PC-9 (cell line): ENCODE measurements around the gene LRRC8C.

ENCODE experiments used
- CTCF ChIP-seq: fragments of 200-600 bp; sonication (generic); conservative IDR thresholded peaks from 2 replicates; pipeline ENCODE4 v1.6.1; 2017; ENCODE audit warnings: mixed run types, antibody characterized with exemption, mild to moderate bottlenecking, moderate library complexity
- EZH2 ChIP-seq: fragments of 200-600 bp; sonication (generic); IDR thresholded peaks from 2 replicates; pipeline ENCODE4 v1.8.0; 2017; ENCODE audit warnings: antibody characterized with exemption, low read depth

- TF ChIP-seq EZH2 (no peak), CTCF (no peak)
Observed at GRCh38 chr1:89739844-89740216, 106.9 kb downstream of the LRRC8C start.
